Measurements from ENCODE around the gene SLC25A23. TPM values are rescaled to one million over a fixed set of nuclear protein-coding genes. Genes with fewer than 3 reads are reported as not detected.

The SLC25A23 gene
- total and polyA plus RNA-seq, 2 donors (not counting 1 experiment from before 2014, with no cell fraction given), result 9.3 to 25.3 TPM

DNA sequence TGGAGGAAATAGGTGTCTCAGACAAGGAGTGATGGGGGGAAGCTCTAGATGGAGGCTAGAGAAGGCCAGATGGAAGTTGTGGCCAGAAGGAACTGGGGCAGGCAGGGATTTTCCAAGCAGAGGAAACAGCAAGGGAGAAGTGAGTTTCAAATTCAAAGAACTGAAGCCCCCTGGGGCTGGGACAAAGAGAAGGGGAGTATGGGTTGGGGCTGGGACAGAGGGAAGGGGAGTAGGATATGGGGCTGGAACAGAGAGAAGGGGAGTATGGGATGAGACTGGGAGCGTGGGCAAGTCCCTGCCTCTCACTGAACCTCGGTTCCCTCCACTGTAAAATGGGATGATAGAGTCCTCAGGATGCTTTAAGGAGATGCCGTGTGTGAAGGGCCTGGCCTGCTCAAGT lies 64.8 kb downstream of the SLC25A23 start:
- no peaks in the 10 kb centered on the region for H3K27me3 Mint-ChIP-seq
- ATAC-seq (ENCODE audit: low read depth) (no peak), DNase-seq (no peak)
- ChIA-PET POLR2A (interaction anchor here (0.7 kb wide), 1 partner anchor 1970 kb away, joined by 3 read pairs; no protein-coding TSS in a partner anchor), CTCF (interaction anchor here (0.8 kb wide), 1 partner anchor 22 kb away, joined by 3 read pairs; no protein-coding TSS in a partner anchor)
- peaks cover 15 to 16% of the 10 kb centered on the region in 2 donors for H3K4me1 ChIP-seq (ENCODE audit: control insufficient read depth in 2 of 2, insufficient read depth in 2 of 2, low read length in 2 of 2)
- TF ChIP-seq EZH2 (IDR thresholded peaks at IDR 0.05; ENCODE audit: borderline replicate concordance, insufficient read depth, low read depth, low read length, poor library complexity, severe bottlenecking), result no peak
- TF ChIP-seq CTCF (IDR thresholded peaks at IDR 0.05), result no peak
- WGBS (ENCODE audit: insufficient coverage), result 100% methylated on average over 3 of the region's 3 CpGs
- no peak overlapping the region for H3K9ac ChIP-seq (ENCODE audit: low read length)
- H3K4me3 Mint-ChIP-seq, result peak overlapping the region; percentile 66
- no peaks in the 10 kb centered on the region for H3K9me3 ChIP-seq (ENCODE audit: control extremely low read depth in 1 of 3, control insufficient read depth in 2 of 3, insufficient read depth in 1 of 3, low read length in 2 of 3)
- H3K27me3 ChIP-seq (replicated peaks in 1 of 4; ENCODE audit: control extremely low read depth in 1 of 4, control insufficient read depth in 3 of 4, insufficient read depth in 4 of 4, low read length in 3 of 4), result no peaks in the 10 kb centered on the region
- H4K20me1 ChIP-seq (ENCODE audit: control insufficient read depth, insufficient read depth, low read length, poor library complexity, severe bottlenecking), result no peaks in the 10 kb centered on the region
- peaks cover 1 to 2% of the 10 kb centered on the region in 2 experiments for H3K36me3 ChIP-seq (replicated peaks in 1 of 2; ENCODE audit: control extremely low read depth in 1 of 2, control insufficient read depth in 1 of 2, extremely low read depth in 1 of 2, insufficient read depth in 2 of 2, low read length in 1 of 2)
- peaks cover 26% of the 10 kb centered on the region for H3K4me1 Mint-ChIP-seq
- intact Hi-C loops (cut with micrococcal nuclease), result no loop called here
- H3K27ac Mint-ChIP-seq, result peak overlapping the region; percentile 46
- H3K27ac ChIP-seq (ENCODE audit: low read length in 2 of 2), result no peak overlapping the region
- H3K9me3 Mint-ChIP-seq (ENCODE audit: insufficient read depth), result no peaks in the 10 kb centered on the region
- H3K79me2 ChIP-seq (ENCODE audit: control insufficient read depth, insufficient read depth, low read length), result peaks cover 16% of the 10 kb centered on the region
- no peak overlapping the region for H2AFZ ChIP-seq (ENCODE audit: insufficient read depth, low read depth, low read length, poor library complexity, severe bottlenecking)
- H3K4me2 ChIP-seq (replicated peaks; ENCODE audit: low read depth, low read length, poor library complexity, severe bottlenecking), result no peak overlapping the region
- H3K4me3 ChIP-seq (ENCODE audit: control extremely low read depth in 1 of 5, extremely low read depth in 1 of 5, insufficient read depth in 1 of 5, low read depth in 2 of 5, low read length in 4 of 5), result no peak overlapping the region

DNA sequence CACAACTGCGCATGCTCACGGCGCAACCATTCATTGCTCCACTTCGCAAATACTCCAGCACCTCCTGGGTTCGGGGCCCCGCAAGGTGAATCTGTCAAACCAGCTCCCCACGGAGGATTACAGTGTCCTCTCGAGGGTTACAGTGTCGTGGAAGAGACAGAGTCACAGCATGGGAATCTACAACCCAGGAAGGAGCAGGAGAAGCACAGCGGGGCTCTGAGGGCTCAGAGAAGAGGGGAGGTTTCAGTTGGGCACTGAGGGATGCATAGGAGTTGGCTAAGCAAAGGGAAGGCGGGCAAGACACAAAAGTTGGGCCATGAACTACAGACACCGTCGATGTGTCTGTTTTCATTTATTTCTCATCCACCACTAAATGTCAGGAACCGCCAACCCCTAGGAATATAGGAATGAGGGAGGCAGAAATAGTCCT lies 65.6 kb downstream of the SLC25A23 start:
- WGBS (ENCODE audit: insufficient coverage), result 14% methylated on average over 6 of the region's 14 CpGs
- ATAC-seq (ENCODE audit: low read depth), result no peak

More for the DNA sequence above, 65.6 kb downstream of the SLC25A23 start:
- H3K27me3 Mint-ChIP-seq, result no peaks in the 10 kb centered on the region
- H3K79me2 ChIP-seq (ENCODE audit: control insufficient read depth, insufficient read depth, low read length), result peaks cover 16% of the 10 kb centered on the region
- peak overlapping the region; percentile 92 for H3K9ac ChIP-seq (ENCODE audit: low read length)
- H3K4me3 Mint-ChIP-seq, result peak overlapping the region; percentile 95
- H3K4me3 ChIP-seq (ENCODE audit: control extremely low read depth in 1 of 5, extremely low read depth in 1 of 5, insufficient read depth in 1 of 5, low read depth in 2 of 5, low read length in 4 of 5), result peak overlapping the region; percentile 70 to 91 (median 83)
- H3K4me2 ChIP-seq (replicated peaks; ENCODE audit: low read depth, low read length, poor library complexity, severe bottlenecking), result peak overlapping the region; percentile 91
- peaks cover 15 to 16% of the 10 kb centered on the region in 2 donors for H3K4me1 ChIP-seq (ENCODE audit: control insufficient read depth in 2 of 2, insufficient read depth in 2 of 2, low read length in 2 of 2)
- peaks cover 3 to 9% of the 10 kb centered on the region in 2 experiments for H3K36me3 ChIP-seq (replicated peaks in 1 of 2; ENCODE audit: control extremely low read depth in 1 of 2, control insufficient read depth in 1 of 2, extremely low read depth in 1 of 2, insufficient read depth in 2 of 2, low read length in 1 of 2)
- peaks cover 26% of the 10 kb centered on the region for H3K4me1 Mint-ChIP-seq
- H3K9me3 Mint-ChIP-seq (ENCODE audit: insufficient read depth), result no peaks in the 10 kb centered on the region
- POLR2A ChIA-PET, result interaction anchor here (2.0 to 2.7 kb wide), 2 partner anchors 21 to 32 kb away, joined by 14 to 15 read pairs; partner anchors contain the start of genes ALKBH7 and KHSRP
- DNase-seq, result no peak
- H4K20me1 ChIP-seq (ENCODE audit: control insufficient read depth, insufficient read depth, low read length, poor library complexity, severe bottlenecking), result no peaks in the 10 kb centered on the region
- peak overlapping the region; percentile 84 for H2AFZ ChIP-seq (ENCODE audit: insufficient read depth, low read depth, low read length, poor library complexity, severe bottlenecking)
- CTCF ChIA-PET, result interaction anchor here (1.0 to 1.4 kb wide), 2 partner anchors 22 to 33 kb away, joined by 3 to 5 read pairs; partner anchors contain the start of genes ALKBH7 and CLPP
- peak overlapping the region; percentile 73 to 95 for H3K27ac ChIP-seq (ENCODE audit: low read length in 2 of 2)
- no peaks in the 10 kb centered on the region for H3K9me3 ChIP-seq (ENCODE audit: control extremely low read depth in 1 of 3, control insufficient read depth in 2 of 3, insufficient read depth in 1 of 3, low read length in 2 of 3)
- no peaks in the 10 kb centered on the region for H3K27me3 ChIP-seq (replicated peaks in 1 of 4; ENCODE audit: control extremely low read depth in 1 of 4, control insufficient read depth in 3 of 4, insufficient read depth in 4 of 4, low read length in 3 of 4)
- no peak for TF ChIP-seq EZH2 (IDR thresholded peaks at IDR 0.05; ENCODE audit: borderline replicate concordance, insufficient read depth, low read depth, low read length, poor library complexity, severe bottlenecking)
- TF ChIP-seq CTCF (IDR thresholded peaks at IDR 0.05), result no peak
- peak overlapping the region; percentile 97 for H3K27ac Mint-ChIP-seq
- intact Hi-C loops (cut with micrococcal nuclease), result loop anchor here (1.0 kb wide), 5 partner anchors 21 to 195 kb away; partner anchors contain the start of gene CLPP

All from B cell (primary cell).